ENCODE results near the gene TLNRD1. TPM values are rescaled to one million over a fixed set of nuclear protein-coding genes. Genes with fewer than 3 reads are reported as not detected.
A peak's percentile ranks its signal among the peaks of the same experiment; 100 is the strongest.

TLNRD1 gene
- total RNA-seq, 6 donors from 2014 or later: 23.0 to 55.7 (median 36.0) TPM

GRCh38 chr15:81014446-81015093 is 13.8 kb downstream of the TLNRD1 start:
- DNase-seq (no peak), ATAC-seq (ENCODE audit: low FRiP score in 2 of 2) (peak in 1 of 2 donors; percentile 17)
- TF ChIP-seq, protein P1, sequence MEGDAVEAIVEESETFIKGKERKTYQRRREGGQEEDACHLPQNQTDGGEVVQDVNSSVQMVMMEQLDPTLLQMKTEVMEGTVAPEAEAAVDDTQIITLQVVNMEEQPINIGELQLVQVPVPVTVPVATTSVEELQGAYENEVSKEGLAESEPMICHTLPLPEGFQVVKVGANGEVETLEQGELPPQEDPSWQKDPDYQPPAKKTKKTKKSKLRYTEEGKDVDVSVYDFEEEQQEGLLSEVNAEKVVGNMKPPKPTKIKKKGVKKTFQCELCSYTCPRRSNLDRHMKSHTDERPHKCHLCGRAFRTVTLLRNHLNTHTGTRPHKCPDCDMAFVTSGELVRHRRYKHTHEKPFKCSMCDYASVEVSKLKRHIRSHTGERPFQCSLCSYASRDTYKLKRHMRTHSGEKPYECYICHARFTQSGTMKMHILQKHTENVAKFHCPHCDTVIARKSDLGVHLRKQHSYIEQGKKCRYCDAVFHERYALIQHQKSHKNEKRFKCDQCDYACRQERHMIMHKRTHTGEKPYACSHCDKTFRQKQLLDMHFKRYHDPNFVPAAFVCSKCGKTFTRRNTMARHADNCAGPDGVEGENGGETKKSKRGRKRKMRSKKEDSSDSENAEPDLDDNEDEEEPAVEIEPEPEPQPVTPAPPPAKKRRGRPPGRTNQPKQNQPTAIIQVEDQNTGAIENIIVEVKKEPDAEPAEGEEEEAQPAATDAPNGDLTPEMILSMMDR (IDR thresholded peaks at IDR 0.05): no peak
- TF ChIP-seq POLR2AphosphoS5 (IDR thresholded peaks at IDR 0.05) (no peak), POLR2A (IDR thresholded peaks at IDR 0.05) (no peak), EP300 (IDR thresholded peaks at IDR 0.05) (no peak)
- Histone ChIP-seq H3K9me3 (no peaks in the 10 kb centered on the region), H3K4me3 (no peak overlapping the region), H3K4me1 (peaks cover 0 to 11% (median 6%) of the 10 kb centered on the region in 4 donors), H3K27ac (no peak overlapping the region), H3K27me3 (no peaks in the 10 kb centered on the region), H3K36me3 (no peaks in the 10 kb centered on the region)
- 90 to 91% methylated on average over 8 to 9 of the region's 9 CpGs for WGBS, 2 donors

DNA sequence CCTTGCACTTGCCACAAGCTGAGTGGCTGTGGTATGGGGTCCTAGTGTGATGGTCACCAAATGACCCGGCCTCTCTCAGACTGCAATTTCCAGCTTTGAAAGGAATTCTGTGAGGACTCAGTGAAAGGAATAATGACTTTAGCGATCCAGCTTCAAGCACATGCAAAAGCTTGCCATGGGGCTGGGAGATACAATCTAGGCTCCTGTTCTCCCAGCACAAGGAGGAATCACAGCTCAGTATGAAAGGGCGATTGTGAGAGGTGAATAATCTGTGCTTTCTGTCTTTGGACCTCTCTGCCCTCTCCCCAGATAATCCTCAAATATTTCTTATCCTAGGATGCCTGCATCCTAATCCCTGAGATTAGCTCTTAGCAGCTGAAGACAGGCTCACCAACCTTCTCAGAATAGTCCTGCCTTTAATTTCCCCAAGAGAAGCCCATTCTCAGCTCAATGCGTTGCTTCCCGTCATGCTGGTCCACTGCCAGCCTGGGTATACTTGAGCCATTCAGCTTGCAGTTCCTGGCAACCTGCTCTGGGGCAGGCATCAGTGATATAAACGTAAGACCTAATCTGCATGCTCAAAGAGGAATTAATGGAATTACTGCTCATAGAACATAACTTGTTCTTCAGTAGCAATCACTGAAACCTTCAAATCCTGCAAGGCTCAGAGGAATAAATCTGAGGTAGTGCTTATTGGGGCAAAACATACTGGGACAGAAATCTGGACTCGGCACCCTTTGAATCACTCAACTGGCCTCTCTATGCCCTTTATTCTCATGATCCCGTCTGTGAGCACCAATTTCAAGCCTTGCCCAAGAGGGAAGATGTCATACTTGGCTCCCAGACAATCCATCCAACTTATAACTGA is 15.1 kb downstream of the TLNRD1 start:
- peak overlapping the region in 1 of 4 donors; percentile 14 for H3K27ac ChIP-seq
- DNase-seq (no peak), ATAC-seq (ENCODE audit: low FRiP score in 2 of 2) (peak in 1 of 2 donors; percentile 71)
- H3K4me1 ChIP-seq: peaks cover 0 to 8% (median 6%) of the 10 kb centered on the region in 4 donors
- WGBS, 2 donors: 63 to 74% methylated on average over 8 of the region's 8 CpGs
- H3K9me3 ChIP-seq: no peaks in the 10 kb centered on the region
- no peaks in the 10 kb centered on the region for H3K36me3 ChIP-seq
- TF ChIP-seq EP300 (IDR thresholded peaks at IDR 0.05): no peak
- TF ChIP-seq POLR2AphosphoS5 (IDR thresholded peaks at IDR 0.05): no peak
- TF ChIP-seq, protein P1 (IDR thresholded peaks at IDR 0.05): no peak
- no peak for TF ChIP-seq POLR2A (IDR thresholded peaks at IDR 0.05)
- no peak overlapping the region for H3K4me3 ChIP-seq
- H3K27me3 ChIP-seq: no peaks in the 10 kb centered on the region

DNA sequence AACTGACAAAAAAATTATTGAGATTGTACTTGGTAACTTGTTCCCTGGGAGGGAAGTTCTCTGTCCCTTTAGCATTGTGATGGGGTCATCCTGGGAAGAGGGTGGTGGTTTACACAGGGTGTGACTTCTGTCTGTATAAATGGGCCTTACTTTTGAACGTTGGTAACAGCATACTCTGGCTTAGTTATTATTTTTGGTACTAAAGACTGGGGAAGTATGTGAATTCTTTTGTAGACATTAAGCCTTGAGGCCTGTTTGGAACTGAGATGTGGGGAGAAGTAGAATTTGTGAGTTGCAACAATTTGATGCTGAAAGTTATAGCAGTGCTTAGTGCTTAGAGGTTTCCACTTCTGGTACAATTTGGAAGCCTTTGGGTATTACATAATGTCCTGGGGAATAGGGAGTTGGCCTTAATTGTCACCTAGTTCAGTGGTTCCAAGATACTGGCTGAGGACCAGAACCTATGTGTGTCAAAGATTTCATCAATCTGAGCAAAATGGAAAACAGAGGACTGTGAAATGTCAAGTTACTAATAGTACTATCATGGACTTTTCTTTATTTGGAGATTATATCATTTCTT is 15.9 kb downstream of the TLNRD1 start:
- H3K27ac ChIP-seq: no peak overlapping the region
- DNase-seq: no peak
- H3K4me1 ChIP-seq: peaks cover 0 to 8% (median 6%) of the 10 kb centered on the region in 4 donors
- ATAC-seq (ENCODE audit: low FRiP score in 2 of 2): no peak
- H3K36me3 ChIP-seq: no peaks in the 10 kb centered on the region
- no peaks in the 10 kb centered on the region for H3K9me3 ChIP-seq
- TF ChIP-seq EP300 (IDR thresholded peaks at IDR 0.05) (no peak), POLR2A (IDR thresholded peaks at IDR 0.05) (no peak), POLR2AphosphoS5 (IDR thresholded peaks at IDR 0.05) (no peak)
- TF ChIP-seq, protein P1 (IDR thresholded peaks at IDR 0.05): no peak
- H3K27me3 ChIP-seq: no peaks in the 10 kb centered on the region
- H3K4me3 ChIP-seq: no peak overlapping the region
- 41 to 71% methylated on average over 1 of the region's 1 CpG for WGBS, 2 donors

GRCh38 chr15:81018197-81018596 is 17.5 kb downstream of the TLNRD1 start:
- Histone ChIP-seq H3K4me3 (no peak overlapping the region), H3K36me3 (no peaks in the 10 kb centered on the region), H3K27me3 (no peaks in the 10 kb centered on the region), H3K4me1 (peaks cover 4 to 12% (median 9%) of the 10 kb centered on the region in 4 donors), H3K9me3 (no peaks in the 10 kb centered on the region), H3K27ac (no peak overlapping the region)
- DNase-seq (no peak), ATAC-seq (ENCODE audit: low FRiP score in 2 of 2) (no peak)
- TF ChIP-seq POLR2A (IDR thresholded peaks at IDR 0.05) (no peak), EP300 (IDR thresholded peaks at IDR 0.05) (no peak), POLR2AphosphoS5 (IDR thresholded peaks at IDR 0.05) (no peak)
- TF ChIP-seq, protein P1 (IDR thresholded peaks at IDR 0.05): no peak
- 98 to 100% methylated on average over 2 of the region's 2 CpGs for WGBS, 2 donors

Measured in upper lobe of left lung (tissue), 6 donors.